Left ventricle myocardium inferior (tissue), 1 donor: ENCODE measurements around the gene CHRNE. TPM values are rescaled to one million over a fixed set of nuclear protein-coding genes. Genes with fewer than 3 reads are reported as not detected.

Source experiments
- DNase-seq: peaks from one replicate; pipeline ENCODE4 v3.0.0-alpha.2; 2020
- H3K27ac ChIP-seq: fragments of 200-600 bp; replicated peaks from 2 replicates; pipeline ENCODE4 v1.8.0; 2021
- H3K27me3 ChIP-seq: fragments of 200-600 bp; 2 replicates; pipeline ENCODE4 v1.8.0; 2021; ENCODE audit warnings: low read depth
- H3K36me3 ChIP-seq: fragments of 200-600 bp; 2 replicates; pipeline ENCODE4 v1.8.0; 2021
- H3K4me1 ChIP-seq: fragments of 200-600 bp; 2 replicates; pipeline ENCODE4 v1.8.0; 2021
- H3K4me3 ChIP-seq: fragments of 200-600 bp; 2 replicates; pipeline ENCODE4 v1.8.0; 2021; ENCODE audit warnings: mild to moderate bottlenecking, moderate library complexity
- H3K9me3 ChIP-seq: fragments of 200-600 bp; replicated peaks from 2 replicates; pipeline ENCODE4 v1.8.0; 2021
- CTCF ChIP-seq: fragments of 200-600 bp; IDR thresholded peaks from 2 replicates; pipeline ENCODE4 v1.8.0; 2021; ENCODE audit warnings: antibody characterized with exemption, mild to moderate bottlenecking, borderline replicate concordance
- intact Hi-C: fragments of 100-400 bp; cut with micrococcal nuclease; formaldehyde crosslinking; loops from one replicate; pipeline ENCODE4 v1.11.0; 2022
- total RNA-seq: library from RNA; stranded (reverse); fragmentation: NEBNext Ultra II Directional; extraction: Animal tissue kit (Norgen Biotek cat#: 25700); gene quantifications from one replicate; pipeline ENCODE4 v1.2.1, GENCODE V29; 2021
- donor health status: DM: no; HTN: yes; CAD: no; lungs with severe emphysema.

Gene CHRNE
- total RNA-seq, 1 donor from 2014 or later = 1.5 TPM

- DNase-seq = no peak
- H3K4me1 ChIP-seq = peaks cover 44% of the 10 kb centered on the region
- peak overlapping the region; percentile 68 for H3K27ac ChIP-seq
- no peaks in the 10 kb centered on the region for H3K9me3 ChIP-seq
- no peak overlapping the region for H3K4me3 ChIP-seq
- intact Hi-C loops = no loop called here
- peaks cover 39% of the 10 kb centered on the region for H3K27me3 ChIP-seq
- no peaks in the 10 kb centered on the region for H3K36me3 ChIP-seq
- no peak for TF ChIP-seq CTCF
These were observed 358 bp downstream of the CHRNE start for GRCh38 chr17:4902540-4902939.

GRCh38 chr17:4901648-4902344, 1.1 kb downstream of the CHRNE start:
- Histone ChIP-seq H3K36me3 (peaks cover 2% of the 10 kb centered on the region), H3K4me1 (peaks cover 44% of the 10 kb centered on the region), H3K9me3 (no peaks in the 10 kb centered on the region), H3K27ac (peak overlapping the region; percentile 68), H3K27me3 (peaks cover 39% of the 10 kb centered on the region), H3K4me3 (peak overlapping the region; percentile 67)
- intact Hi-C loops = no loop called here
- peak; percentile 61 for DNase-seq
- TF ChIP-seq CTCF = no peak

GRCh38 chr17:4901108-4901647, 1.7 kb downstream of the CHRNE start:
- Histone ChIP-seq H3K4me1 (peaks cover 44% of the 10 kb centered on the region), H3K27me3 (peaks cover 39% of the 10 kb centered on the region), H3K4me3 (peak overlapping the region; percentile 67), H3K27ac (peak overlapping the region; percentile 68), H3K9me3 (no peaks in the 10 kb centered on the region), H3K36me3 (peaks cover 8% of the 10 kb centered on the region)
- intact Hi-C loops = no loop called here
- DNase-seq = no peak
- TF ChIP-seq CTCF = no peak

- H3K36me3 ChIP-seq = peaks cover 15% of the 10 kb centered on the region
- no peak overlapping the region for H3K27ac ChIP-seq
- peaks cover 44% of the 10 kb centered on the region for H3K4me1 ChIP-seq
- peak overlapping the region; percentile 67 for H3K4me3 ChIP-seq
- TF ChIP-seq CTCF = no peak
- intact Hi-C loops = no loop called here
- no peaks in the 10 kb centered on the region for H3K9me3 ChIP-seq
- H3K27me3 ChIP-seq = peaks cover 39% of the 10 kb centered on the region
- no peak for DNase-seq
These were observed 2.4 kb downstream of the CHRNE start for GRCh38 chr17:4900231-4901107.

- Histone ChIP-seq H3K36me3 (peaks cover 24% of the 10 kb centered on the region), H3K4me3 (peak within 1 kb of the TSS; percentile 67), H3K27ac (peak within 1 kb of the TSS; percentile 27), H3K9me3 (no peaks in the 10 kb centered on the region), H3K4me1 (peaks cover 44% of the 10 kb centered on the region), H3K27me3 (peaks cover 39% of the 10 kb centered on the region)
- intact Hi-C loops = no loop called here
- no peak for TF ChIP-seq CTCF
- DNase-seq = peak; percentile 82
These were observed 3.3 kb downstream of the CHRNE start, which contains the start of gene C17orf107 for GRCh38 chr17:4899341-4900230. TSS of gene C17orf107 (plus strand) at chr17:4899536. CDS start at chr17:4899763, 227 bp downstream.
